Measurements from ENCODE around the gene DKKL1.
A peak's percentile ranks its signal among the peaks of the same experiment; 100 is the strongest.
"Not testable (repeated sequence)": the region's sequence is repeated elsewhere in the genome, so short reads cannot be mapped to it uniquely, and the experiment has no call there.

The DKKL1 gene
- total RNA-seq = 0 to 1.4 (median 0) reads per million in 17 experiments

DNA sequence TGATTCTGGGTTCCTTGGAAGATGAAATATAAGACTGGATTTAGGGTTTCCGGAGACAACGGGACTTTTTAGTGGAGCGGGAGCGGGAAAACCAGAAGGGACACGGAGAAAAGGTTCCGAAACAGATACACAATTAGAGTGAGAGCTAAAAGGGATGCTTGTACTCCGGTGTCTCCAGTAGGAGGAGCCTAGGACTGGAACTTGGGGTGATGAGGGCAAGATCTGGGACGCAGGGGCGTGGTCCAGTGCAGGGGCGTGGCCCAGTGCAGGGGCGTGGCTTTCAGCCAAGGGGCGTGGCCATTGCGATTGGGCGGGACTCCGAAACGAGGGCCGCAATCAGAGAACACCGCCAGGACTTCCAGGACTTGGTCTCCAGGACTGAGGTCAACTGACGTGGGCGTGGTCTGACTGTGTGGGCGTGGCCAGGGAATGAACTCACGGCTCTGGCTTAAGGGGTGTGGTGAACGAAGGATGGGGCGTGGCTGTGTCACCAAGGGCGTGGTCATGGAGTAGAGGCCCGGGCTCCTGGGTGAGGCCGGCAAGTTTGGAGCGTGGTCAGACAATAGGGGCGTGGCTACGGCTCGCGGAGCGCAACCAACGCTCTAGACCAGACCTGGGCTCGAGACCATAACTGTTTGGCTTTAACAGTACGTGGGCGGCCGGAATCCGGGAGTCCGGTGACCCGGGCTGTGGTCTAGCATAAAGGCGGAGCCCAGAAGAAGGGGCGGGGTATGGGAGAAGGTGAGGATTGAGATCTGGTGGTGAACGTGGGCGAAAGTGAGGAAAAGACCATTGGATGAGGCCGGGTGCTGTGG, at the start of gene DKKL1:
Gene DKKL1, plus strand, starts transcription at position 610 of the 815 bp plus-strand sequence. Its CDS starts 122 bp downstream, at position 732.
- peak; percentile 94 to 97 (median 96) for DNase-seq

DNA sequence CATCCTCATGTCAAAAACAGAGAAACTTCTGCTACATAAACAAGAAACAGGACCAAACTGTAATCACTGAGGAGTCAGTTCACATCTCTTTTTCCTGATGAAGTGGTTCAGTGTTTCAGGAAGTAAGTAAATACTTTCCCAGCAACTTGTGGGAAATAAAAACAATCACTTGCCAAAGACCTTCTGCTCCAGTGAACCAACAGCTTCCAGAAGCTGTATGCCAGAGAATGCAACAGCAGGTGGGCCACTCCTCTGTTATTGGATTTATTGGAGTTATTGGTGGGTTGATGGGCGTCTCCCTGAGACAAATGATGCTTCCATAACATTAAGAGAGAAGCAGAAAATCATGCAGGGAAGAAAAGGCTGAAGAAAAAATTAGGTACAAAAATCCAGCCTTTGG, 48.6 kb upstream of the DKKL1 start:
- no peak for DNase-seq

DNA sequence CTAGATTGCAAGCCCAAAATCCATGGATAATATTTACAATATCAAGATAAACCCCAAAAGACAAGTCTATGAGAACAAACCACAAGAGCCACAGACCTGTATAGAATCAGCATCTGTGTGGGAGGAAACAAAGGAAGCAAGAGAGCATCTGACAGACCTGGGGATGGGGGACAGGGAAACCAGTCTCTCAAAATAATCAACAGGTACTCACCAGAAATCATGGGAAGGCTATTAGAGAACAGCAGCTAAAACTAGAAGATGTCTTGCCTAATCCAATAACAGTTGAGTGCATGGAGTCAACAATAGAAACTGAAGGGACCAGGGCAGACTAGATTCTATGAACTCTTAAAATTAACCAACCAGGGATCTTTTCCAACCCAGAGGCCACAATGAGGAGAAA, 47.4 kb upstream of the DKKL1 start:
- DNase-seq = no peak

DNA sequence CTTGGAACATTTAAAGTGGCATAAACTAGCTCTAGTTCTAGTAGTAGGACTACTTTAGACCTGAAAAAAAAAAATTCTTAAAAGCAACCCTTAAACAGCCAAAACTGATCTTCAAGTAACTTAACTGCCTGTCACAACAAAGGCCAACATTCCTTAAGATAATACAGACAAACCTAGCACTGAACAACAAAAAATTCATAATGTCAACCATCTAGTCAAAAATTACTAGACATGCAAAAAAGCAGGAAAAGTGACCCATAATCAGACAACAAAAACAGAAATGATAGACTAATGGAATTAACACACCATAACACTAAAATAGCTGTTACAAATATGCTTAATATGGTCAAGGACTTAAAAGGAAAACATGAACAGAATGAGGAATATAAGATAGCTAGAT, 45.4 kb upstream of the DKKL1 start:
- DNase-seq = no peak

DNA sequence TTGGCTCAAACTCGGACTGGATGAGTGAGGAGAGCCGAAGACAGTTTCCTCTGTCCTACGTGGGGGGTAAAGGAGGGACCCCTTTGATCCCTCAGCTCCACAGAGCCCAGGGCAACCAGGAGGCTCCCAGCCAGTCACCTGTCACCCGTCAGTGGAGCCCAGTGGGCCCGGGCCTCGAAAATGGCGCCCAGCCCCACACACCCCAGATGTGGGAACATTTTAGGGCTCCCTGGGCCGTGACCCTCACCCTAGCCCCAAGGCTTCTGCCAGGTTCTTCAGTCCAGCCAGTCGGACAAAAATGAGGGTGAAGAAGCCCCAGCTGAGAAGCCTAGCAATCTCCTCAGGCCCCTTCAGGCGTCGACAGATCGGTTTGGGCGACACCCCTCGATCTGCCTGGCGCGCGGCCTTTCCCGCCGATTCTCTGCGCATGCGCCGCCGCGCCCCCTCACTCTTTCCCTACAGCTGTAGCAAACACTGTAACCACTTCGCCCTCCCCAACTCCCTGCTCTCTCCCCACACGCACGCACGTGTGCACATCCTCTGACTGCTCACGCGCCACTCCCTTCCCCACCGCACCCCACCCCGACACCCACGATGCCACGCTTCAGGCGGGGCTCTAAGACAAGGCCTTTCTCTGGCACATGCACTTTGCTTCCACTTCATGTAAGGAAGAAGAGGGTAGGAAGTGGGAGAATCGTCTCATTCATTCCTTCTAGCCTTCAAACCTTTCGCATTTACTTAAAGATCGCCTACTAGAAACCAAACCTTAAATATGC, 38.7 kb upstream of the DKKL1 start, which contains the start of gene SLC6A16:
Gene SLC6A16, minus strand, starts transcription at position 391 of the 776 bp plus-strand sequence. CDS start 13,844 bp downstream, outside the sequence.
- no peak for DNase-seq

DNA sequence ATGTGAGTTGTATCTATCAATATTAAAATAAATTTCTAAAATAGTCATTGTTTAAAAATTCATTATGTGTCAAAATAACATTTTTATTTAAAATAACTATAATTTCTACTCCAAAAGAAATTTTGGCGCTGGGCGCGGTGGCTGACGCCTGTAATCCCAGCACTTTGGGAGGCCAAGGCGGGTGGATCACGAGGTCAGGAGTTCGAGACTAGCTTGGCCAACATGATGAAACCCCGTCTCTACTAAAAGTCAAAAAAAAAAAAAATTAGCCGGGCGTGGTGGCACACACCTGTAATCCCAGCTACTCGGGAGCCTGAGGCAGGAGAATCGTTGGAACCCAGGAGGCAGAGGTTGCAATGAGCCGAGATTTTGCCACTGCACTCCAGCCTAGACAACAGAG, 37.9 kb upstream of the DKKL1 start:
- not testable (repeated sequence) for DNase-seq

DNA sequence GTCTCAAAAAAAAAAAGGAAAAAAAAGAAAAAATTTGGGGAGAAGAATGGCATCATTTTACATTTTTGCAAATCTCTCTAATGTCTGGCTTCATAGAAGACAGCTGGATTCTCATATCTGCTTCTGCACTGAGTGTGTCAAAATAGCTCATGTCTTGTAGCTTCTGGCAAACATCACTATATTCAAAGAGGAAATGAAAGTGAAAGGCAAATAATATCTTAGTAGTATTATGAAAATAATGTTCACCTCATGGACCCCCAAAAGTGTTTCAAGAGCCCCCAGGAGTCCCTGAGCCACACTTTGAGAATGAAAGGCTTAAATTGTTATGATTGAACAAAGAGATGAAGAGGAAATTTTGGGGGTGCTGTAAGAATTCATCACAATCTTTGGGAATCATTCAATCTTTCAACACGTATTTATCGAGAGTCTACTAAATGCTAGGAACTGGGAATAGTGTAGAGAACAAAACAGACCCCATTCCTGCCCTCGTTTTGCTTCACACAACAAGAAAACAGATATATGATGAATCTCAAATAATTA, 37.4 kb upstream of the DKKL1 start:
- peak in 2 of 4 experiments; percentile 43 to 46 for DNase-seq

DNA sequence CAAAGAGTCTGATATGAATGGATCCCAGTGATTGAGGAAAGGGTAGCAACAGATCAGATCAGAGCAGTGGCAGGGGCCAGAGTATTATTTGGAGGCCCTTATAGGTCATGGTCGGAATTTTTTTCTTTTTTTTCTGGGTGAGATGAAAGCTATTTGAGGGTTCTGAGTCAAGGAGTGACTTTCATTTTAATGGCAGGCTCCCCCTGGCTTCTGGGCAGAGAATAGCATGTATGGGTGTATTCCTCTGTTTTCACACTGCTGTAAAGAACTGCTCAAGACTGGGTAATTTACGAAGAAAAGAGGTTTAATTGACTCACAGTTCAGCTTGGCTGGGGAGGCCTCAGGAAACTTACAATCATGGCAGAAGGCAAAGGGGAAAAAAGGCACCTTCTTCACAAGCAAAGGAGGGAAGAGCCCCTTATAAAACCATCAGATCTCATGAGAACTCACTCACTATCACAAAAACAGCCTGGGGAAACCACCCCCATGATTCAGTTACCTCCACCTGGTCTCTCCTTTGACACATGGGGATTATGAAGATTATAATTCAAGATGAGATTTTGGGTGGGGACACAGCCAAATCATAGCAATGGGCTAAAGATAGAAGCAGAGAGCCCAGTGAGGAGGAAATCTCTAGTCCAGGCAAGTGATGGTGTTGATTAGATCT, 35.7 kb upstream of the DKKL1 start:
- peak; percentile 50 to 68 (median 64) for DNase-seq

DNA sequence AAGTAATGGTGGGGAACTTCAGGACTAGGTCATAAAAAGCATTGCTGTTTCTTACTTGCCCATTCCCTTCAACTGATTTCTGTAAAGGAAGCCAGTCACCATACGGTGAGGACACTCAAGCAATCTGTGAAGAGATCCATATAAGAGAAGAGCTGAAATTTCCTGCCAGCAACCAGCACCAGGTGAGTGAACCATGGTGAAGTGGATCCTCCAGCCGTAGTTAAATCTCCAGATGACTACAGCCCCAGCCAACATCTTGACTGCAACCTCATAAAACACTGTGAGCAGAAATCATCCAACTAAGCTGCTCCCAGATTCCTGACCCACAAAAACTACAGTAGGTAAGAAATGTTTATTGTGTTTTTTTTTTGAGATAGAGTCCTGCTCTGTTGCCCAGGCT, 34.9 kb upstream of the DKKL1 start:
- DNase-seq = no peak

DNA sequence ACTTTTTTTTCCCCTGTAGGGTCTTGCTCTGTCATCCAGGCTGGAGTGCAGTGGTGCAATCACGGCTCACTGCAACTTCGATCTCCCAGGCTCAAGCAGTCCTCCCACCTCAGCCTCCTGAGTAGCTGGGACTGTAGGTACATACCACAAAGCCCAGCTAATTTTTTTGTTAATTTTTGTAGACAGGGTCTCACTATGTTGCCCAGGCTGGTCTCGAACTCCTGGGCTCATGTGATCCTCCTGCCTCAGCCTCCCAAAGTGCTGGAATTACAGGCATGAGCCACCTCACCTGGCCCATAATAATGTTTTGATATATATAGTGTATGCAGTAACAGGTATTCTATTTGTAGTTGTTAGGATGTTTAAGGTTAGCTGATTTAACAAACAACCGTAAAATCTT, 32.5 kb upstream of the DKKL1 start:
- DNase-seq = not testable (repeated sequence)

DNA sequence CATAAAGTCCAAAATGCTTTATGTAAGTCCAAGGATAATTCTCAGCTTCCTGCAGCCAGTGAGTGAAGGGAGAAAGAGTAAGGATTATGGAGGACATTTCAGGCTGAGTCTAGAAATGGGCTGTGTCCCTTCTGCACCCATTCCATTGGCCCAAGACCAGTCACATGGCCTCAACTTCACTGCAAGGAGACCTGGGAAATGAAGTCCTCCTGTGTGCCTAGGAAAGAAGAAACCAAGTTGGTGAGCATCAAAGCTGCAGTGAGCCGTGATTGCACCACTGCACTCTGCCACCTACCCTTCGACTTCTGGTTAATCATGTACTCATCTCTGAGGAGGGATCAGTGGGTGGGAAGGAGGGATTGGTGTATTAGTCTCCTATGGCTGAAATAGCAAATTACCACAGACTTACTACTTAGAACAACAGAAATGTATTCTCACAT, 32.0 kb upstream of the DKKL1 start:
- peak; percentile 73 to 87 (median 83) for DNase-seq

DNA sequence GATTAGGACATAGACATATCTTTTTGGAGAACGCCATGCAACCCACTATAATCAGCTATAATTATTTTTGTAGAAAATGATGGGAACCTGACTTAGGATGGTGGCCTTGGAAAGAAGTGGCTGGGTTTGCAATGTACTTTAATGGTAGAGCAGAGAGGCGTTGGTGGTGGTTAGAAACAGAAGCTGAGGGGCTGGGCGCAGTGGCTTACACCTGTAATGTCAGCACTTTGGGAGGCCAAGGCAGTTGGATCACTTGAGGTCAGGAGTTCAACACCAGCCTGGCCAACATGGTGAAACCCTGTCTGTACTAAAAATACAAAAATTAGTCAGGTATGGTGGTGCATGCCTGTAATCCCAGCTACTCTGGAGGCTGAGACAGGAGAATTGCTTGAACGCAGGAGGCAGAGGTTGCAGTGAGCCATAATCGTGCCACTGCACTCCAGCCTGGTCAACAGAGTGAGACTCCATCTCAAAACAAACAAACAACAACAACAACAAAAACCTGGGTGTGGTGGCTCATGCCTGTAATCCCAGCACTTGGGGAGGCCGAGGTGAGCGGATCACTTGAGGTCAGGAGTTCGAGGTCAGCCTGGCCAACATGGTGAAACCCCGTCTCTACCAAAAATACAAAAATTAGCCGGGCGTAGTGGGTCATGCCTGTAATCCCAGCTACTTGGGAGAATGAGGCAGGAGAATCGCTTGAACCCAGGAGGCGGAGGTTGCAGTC, 30.8 kb upstream of the DKKL1 start:
- DNase-seq = not testable (repeated sequence)

DNA sequence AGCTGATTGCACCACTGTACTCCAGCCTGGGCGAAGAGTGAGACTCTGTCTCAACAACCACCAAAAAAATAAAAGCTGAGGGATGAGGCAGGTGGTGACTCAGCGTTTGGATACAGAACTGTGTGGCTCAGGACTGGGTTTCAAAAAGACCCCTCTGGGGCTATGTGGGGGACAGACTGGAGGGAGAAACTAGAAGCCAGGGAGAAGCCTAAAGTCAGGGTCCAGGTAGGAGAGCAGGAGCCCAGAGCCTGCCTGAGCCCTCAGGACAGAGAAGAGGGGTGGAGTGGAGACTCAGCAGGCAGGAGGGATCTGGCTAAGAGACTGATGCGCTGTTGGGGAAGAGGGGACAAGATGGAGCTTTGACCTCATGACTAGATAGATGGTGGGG, 30.3 kb upstream of the DKKL1 start:
- peak in 3 of 4 experiments; percentile 52 to 58 (median 56) for DNase-seq

DNA sequence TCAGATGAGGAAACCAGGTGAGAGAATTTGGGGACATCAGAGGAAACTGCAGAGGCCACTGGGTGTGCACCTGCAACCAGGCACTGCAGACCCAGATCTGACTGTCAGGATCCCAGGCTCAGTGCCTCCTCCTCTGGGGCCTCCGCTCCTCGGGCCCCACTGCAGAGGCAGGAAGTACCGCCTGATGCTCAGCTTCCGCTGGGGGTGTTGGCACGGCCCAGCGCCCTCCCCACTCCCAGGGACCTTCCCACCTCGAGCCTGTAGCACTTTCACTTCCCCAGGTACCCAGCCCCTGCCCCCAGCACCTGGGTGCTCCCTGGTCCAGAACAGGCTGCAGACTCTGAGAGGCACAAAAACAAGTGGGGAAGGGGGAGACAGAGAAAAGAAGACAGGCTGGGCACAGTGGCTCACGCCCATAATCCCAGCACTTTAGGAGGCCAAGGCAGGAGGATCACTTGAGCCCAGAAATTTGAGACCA, 29.8 kb upstream of the DKKL1 start:
- DNase-seq = peak; percentile 50 to 82 (median 66)

DNA sequence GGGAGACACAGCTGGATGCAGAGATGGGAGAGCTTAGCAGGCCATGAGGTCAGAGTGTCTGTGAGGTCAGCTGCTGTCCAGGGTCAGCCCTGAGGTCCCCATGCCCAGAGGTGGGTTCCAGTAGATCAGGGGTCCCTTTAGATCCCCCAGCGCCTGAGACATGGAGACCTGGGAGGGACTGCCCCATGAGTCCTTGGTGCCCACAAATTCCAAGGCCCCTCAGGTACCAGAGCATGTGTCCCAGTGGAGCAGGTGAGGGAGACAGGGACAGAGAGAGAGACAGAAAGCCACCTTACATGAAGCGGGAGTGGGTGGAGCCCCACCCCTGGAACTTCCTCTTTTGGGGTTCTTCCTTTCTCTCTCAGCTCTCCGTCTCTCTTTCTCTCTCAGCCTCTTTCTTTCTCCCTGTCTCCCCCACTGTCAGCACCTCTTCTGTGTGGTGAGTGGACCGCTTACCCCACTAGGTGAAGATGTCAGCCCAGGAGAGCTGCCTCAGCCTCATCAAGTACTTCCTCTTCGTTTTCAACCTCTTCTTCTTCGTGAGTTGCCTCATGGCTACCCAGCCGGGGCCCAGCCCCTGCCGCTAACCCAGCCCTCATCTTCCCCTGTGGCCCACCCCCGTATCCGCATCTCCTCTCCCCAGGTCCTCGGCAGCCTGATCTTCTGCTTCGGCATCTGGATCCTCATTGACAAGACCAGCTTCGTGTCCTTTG, 28.4 kb upstream of the DKKL1 start, which contains the start of gene CD37:
Gene CD37, plus strand, starts transcription at position 336 of the 713 bp plus-strand sequence. Its CDS starts 135 bp downstream, at position 471.
- DNase-seq = peak; percentile 53 to 77 (median 64)

DNA sequence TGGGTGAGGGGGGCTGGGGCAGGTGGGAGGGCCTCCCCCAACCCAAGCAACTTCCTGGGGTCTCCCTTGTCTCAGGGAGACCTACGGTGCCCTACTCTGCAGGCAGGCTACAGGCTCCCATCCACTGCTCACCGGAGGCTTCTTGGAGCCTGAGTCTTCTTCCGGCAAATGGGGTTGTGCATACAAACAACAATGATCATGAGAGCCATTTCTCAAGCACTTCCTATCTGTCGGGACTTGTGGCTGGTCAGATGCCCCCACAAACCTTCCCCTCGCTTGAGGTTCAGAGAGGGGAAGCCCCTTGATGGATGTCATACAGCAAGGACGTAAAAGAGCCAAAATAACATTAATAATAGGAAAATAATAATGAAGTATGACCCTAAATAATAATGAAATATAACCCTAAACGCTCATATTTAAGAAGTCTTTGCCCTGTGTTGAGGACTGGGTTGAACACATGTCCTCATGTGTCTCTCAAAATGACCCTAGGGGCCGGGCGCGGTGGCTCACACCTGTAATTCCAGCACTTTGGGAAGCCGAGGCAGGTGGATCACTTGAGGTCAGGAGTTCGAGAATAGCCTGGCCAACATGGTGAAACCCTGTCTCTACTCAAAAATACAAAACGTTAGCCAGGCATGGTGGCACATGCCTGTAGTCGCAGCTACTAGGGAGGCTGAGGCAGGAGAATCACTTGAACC, 27.7 kb upstream of the DKKL1 start:
- DNase-seq = peak; percentile 66 to 82 (median 80)

DNA sequence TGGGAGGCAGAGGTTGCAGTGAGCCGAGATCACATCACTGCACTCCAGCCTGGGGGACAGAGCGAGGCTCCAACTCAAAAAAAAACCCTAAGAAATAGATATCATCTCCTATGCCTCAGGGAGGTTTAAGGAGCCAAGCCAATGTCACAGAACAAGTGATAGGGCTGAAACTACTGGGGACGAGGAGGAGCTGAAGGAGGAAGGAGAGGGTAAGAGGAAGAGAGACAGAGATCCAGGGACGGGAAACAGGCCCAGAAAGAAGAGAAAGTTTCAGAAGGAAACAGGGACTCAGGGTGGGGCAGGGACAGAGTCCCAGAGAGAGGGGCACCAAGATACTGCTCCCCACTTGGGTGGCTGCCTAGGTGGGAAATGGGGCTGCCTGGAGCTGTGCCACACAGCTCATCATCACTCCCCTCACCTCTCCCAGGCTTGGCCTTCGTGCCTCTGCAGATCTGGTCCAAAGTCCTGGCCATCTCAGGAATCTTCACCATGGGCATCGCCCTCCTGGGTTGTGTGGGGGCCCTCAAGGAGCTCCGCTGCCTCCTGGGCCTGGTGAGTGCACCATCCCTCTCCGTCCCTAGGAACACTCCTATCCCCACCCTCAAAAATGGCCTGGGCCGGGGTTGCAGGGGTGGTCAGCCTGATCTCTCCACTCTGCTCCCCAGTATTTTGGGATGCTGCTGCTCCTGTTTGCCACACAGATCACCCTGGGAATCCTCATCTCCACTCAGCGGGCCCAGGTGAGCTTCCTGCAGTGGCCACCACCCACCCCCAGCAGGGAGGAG, 27.0 kb upstream of the DKKL1 start:
- DNase-seq = peak in 2 of 4 experiments; percentile 10 to 18

DNA sequence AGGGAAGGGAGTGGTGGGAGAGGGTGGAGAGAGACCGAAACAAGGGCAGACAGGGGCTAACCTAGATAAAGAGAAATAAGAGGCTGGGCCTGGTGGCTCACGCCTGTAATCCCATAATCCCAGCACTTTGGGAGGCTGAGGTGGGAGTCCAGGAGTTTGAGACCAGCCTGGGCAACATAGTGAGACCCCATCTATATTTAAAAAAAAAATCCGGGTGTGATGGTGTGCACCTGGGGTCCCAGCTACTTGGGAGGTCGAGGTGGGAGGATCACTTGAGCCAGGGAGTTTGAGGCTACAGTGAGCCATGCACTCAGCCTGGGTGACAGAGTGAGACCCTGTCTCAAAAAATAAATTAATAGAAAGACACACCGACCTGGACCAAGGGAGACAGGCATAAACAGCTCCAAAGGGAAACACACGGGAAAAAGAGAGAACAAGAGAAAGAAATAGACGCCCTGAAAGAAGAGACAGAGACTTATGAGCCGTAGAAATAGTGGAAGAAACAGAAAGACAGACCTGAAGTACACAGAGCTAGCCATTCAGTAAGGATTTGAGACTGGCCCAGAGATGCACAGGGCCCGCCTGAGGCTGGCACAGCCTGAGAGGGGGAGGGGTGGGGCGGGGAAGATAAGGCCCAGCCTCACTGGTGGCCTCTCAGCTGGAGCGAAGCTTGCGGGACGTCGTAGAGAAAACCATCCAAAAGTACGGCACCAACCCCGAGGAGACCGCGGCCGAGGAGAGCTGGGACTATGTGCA, 26.2 kb upstream of the DKKL1 start:
- no peak for DNase-seq
